ENCODE data around the gene RAB31. TPM values are rescaled to one million over a fixed set of nuclear protein-coding genes. Genes with fewer than 3 reads are reported as not detected.

RAB31 gene
- total and polyA plus RNA-seq, 2 of the 13 experiments (the other 11 are each of a cell fraction or from before 2014, with no cell fraction given): 1.1 to 1.7 TPM

DNA sequence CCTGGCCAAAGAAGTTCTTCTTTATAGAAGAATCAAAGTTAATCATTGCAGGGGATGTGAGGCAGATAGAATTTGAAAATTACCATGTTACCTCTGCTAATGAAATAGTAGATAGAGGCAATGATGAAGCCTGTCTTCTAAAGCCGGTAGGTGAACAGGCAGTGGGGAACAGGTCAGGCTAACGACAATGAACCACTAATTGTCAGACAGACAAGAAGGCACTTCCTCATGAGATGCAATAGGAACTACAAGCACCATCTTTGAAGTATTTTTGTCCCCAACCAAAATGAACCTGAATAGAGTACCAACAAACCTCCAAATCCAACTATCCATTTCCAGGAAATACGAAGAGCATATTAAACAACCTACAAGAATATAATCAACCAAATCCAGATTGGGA lies 41.6 kb upstream of the RAB31 start:
- H3K27ac ChIP-seq (ENCODE audit: extremely low read length, insufficient read depth, low read length): no peak overlapping the region
- peaks cover 16% of the 10 kb centered on the region for H3K4me1 ChIP-seq (ENCODE audit: insufficient read depth, low read length)
- DNase-seq (ENCODE audit: low spot score) (no peak), FAIRE-seq (no peak), ATAC-seq (no peak)
- H3K36me3 ChIP-seq (replicated peaks in 1 of 2; ENCODE audit: control insufficient read depth in 1 of 2, insufficient read depth in 2 of 2, low read length in 2 of 2): no peaks in the 10 kb centered on the region
- POLR2A ChIA-PET: no interaction called here
- H2AFZ ChIP-seq (ENCODE audit: low read length): no peak overlapping the region
- no peaks in the 10 kb centered on the region for H4K20me1 ChIP-seq (ENCODE audit: insufficient read depth, low read length)
- CTCF ChIA-PET (ENCODE audit: low intra/inter-chr PET ratio, low total read pairs): no interaction called here
- WGBS (ENCODE audit: low lambda C conversion rate): 92% methylated on average over 3 of the region's 3 CpGs
- BruUV-seq (replicated peaks): no TSS peak
- H3K9me3 ChIP-seq (ENCODE audit: low read length): no peaks in the 10 kb centered on the region
- in situ Hi-C loops (cut with HindIII; ENCODE audit: extremely low pct_ligation_motif_present, low pct_unique_long_range_greater_than_20kb) (no loop called here), intact Hi-C loops (cut with micrococcal nuclease; ENCODE audit: unreplicated experiment) (no loop called here)
- no peaks in the 10 kb centered on the region for H3K27me3 ChIP-seq (ENCODE audit: control insufficient read depth in 1 of 2, insufficient read depth in 2 of 2, low read length in 2 of 2)
- no peak overlapping the region for H3K4me2 ChIP-seq (ENCODE audit: low read depth, low read length)
- no peak overlapping the region for H3K4me3 ChIP-seq (replicated peaks in 1 of 3; ENCODE audit: insufficient read depth in 1 of 3, low read depth in 2 of 3, low read length in 3 of 3)
- H3K9ac ChIP-seq (ENCODE audit: insufficient read depth, low read depth, low read length): no peak overlapping the region
- no peak for TF ChIP-seq ZNF180 (CRISPR knock-in tag; IDR thresholded peaks at IDR 0.05; ENCODE audit: borderline replicate concordance, low read depth)
- no peak for TF ChIP-seq ATM (IDR thresholded peaks at IDR 0.05; ENCODE audit: borderline replicate concordance)
- TF ChIP-seq ZNF761 (CRISPR knock-in tag; conservative IDR thresholded peaks at IDR 0.05): no peak
- TF ChIP-seq ZMYM4 (CRISPR knock-in tag; IDR thresholded peaks at IDR 0.05): no peak
- TF ChIP-seq ZNF597 (CRISPR knock-in tag; IDR thresholded peaks at IDR 0.05): no peak
- no peak for TF ChIP-seq ZNF256 (CRISPR knock-in tag; conservative IDR thresholded peaks at IDR 0.05)
- no peak for TF ChIP-seq PRDM10 (CRISPR knock-in tag; IDR thresholded peaks at IDR 0.05; ENCODE audit: low read depth)
- TF ChIP-seq SMAD1 (CRISPR knock-in tag; IDR thresholded peaks at IDR 0.05; ENCODE audit: borderline replicate concordance, low read depth): no peak
- no peak for TF ChIP-seq SNAI1 (CRISPR knock-in tag; IDR thresholded peaks at IDR 0.05; ENCODE audit: borderline replicate concordance)
- no peak for TF ChIP-seq ZNF232 (CRISPR knock-in tag; IDR thresholded peaks at IDR 0.05; ENCODE audit: borderline replicate concordance)
- no peak for TF ChIP-seq KDM6A (CRISPR knock-in tag; IDR thresholded peaks at IDR 0.05; ENCODE audit: low read depth)
- no peak for TF ChIP-seq ZFYVE20 (CRISPR knock-in tag; IDR thresholded peaks at IDR 0.05; ENCODE audit: borderline replicate concordance, low read depth)
- no peak for TF ChIP-seq SETDB1 (CRISPR knock-in tag; IDR thresholded peaks at IDR 0.05; ENCODE audit: borderline replicate concordance)
- H3K79me2 ChIP-seq (ENCODE audit: insufficient read depth, low read length): no peaks in the 10 kb centered on the region
